ENCODE measurements around the gene CFAP61.

- TF ChIP-seq POLR2AphosphoS5 (IDR thresholded peaks at IDR 0.05) (no peak), CTCF (IDR thresholded peaks at IDR 0.05) (no peak), POLR2A (IDR thresholded peaks at IDR 0.05) (no peak)
Observed at GRCh38 chr20:20230741-20231140, 178.4 kb downstream of the CFAP61 start.

All from breast epithelium (tissue), 3 donors.